Measurements from ENCODE around the gene WDFY2.
A peak's percentile ranks its signal among the peaks of the same experiment; 100 is the strongest.

Gene WDFY2

GRCh38 chr13:51784097-51784496 lies 199.8 kb downstream of the WDFY2 start:
- Histone ChIP-seq H3K4me3 (ENCODE audit: low read length in 2 of 2) (no peak overlapping the region), H3K4me2 (ENCODE audit: insufficient read depth, low read length, poor library complexity, severe bottlenecking) (no peak overlapping the region), H3K18ac (ENCODE audit: low read length) (no peak overlapping the region), H3K27me3 (ENCODE audit: control insufficient read depth in 3 of 3, insufficient read depth in 3 of 3, low read depth in 1 of 3, low read length in 3 of 3) (no peaks in the 10 kb centered on the region), H4K91ac (ENCODE audit: low read depth, low read length, poor library complexity) (no peak overlapping the region), H3K4me1 (ENCODE audit: control insufficient read depth in 2 of 2, insufficient read depth in 1 of 2, low read depth in 1 of 2, low read length in 2 of 2) (peaks cover 6 to 8% of the 10 kb centered on the region in 2 donors), H2BK15ac (ENCODE audit: low read length) (no peak overlapping the region), H3K9me3 (replicated peaks in 1 of 2; ENCODE audit: control insufficient read depth in 2 of 2, insufficient read depth in 1 of 2, low read depth in 1 of 2, low read length in 2 of 2) (no peaks in the 10 kb centered on the region), H3K9ac (ENCODE audit: low read depth, low read length, poor library complexity) (no peak overlapping the region), H2BK12ac (ENCODE audit: low read length) (no peak overlapping the region), H2BK5ac (ENCODE audit: low read length) (no peak overlapping the region), H3K36me3 (replicated peaks in 1 of 2; ENCODE audit: control insufficient read depth in 2 of 2, insufficient read depth in 2 of 2, low read length in 2 of 2) (no peaks in the 10 kb centered on the region), H3K23ac (ENCODE audit: low read depth, low read length, poor library complexity) (no peak overlapping the region), H3K79me1 (ENCODE audit: low read depth, low read length) (no peaks in the 10 kb centered on the region), H3K14ac (ENCODE audit: low read length) (no peak overlapping the region), H3K27ac (replicated peaks; ENCODE audit: low read length) (no peak overlapping the region), H4K8ac (ENCODE audit: low read depth, low read length) (no peak overlapping the region), H3K4ac (ENCODE audit: low read length) (no peak overlapping the region), H2BK120ac (ENCODE audit: low read depth, low read length) (no peak overlapping the region), H2AFZ (ENCODE audit: low read length) (no peak overlapping the region), H2AK5ac (ENCODE audit: low read depth, low read length) (no peak overlapping the region)
- no peak for DNase-seq (ENCODE audit: low spot score)
- no CpG with 5 or more reads among the region's 1 CpG for WGBS, 2 donors (ENCODE audit: extremely low coverage in 2 of 2, insufficient read length in 2 of 2, insufficient replicate concordance in 1 of 2)

- Histone ChIP-seq H2AFZ (ENCODE audit: low read length) (peak overlapping the region; percentile 60), H4K8ac (ENCODE audit: low read depth, low read length) (no peak overlapping the region), H2AK5ac (ENCODE audit: low read depth, low read length) (no peak overlapping the region), H3K4me3 (ENCODE audit: low read length in 2 of 2) (no peak overlapping the region), H3K9me3 (replicated peaks in 1 of 2; ENCODE audit: control insufficient read depth in 2 of 2, insufficient read depth in 1 of 2, low read depth in 1 of 2, low read length in 2 of 2) (no peaks in the 10 kb centered on the region), H2BK12ac (ENCODE audit: low read length) (no peak overlapping the region), H2BK15ac (ENCODE audit: low read length) (no peak overlapping the region), H3K23ac (ENCODE audit: low read depth, low read length, poor library complexity) (no peak overlapping the region), H3K9ac (ENCODE audit: low read depth, low read length, poor library complexity) (no peak overlapping the region), H3K4me2 (ENCODE audit: insufficient read depth, low read length, poor library complexity, severe bottlenecking) (no peak overlapping the region), H2BK120ac (ENCODE audit: low read depth, low read length) (no peak overlapping the region), H3K4ac (ENCODE audit: low read length) (no peak overlapping the region), H3K27me3 (ENCODE audit: control insufficient read depth in 3 of 3, insufficient read depth in 3 of 3, low read depth in 1 of 3, low read length in 3 of 3) (no peaks in the 10 kb centered on the region), H3K4me1 (ENCODE audit: control insufficient read depth in 2 of 2, insufficient read depth in 1 of 2, low read depth in 1 of 2, low read length in 2 of 2) (peaks cover 6 to 8% of the 10 kb centered on the region in 2 donors), H3K14ac (ENCODE audit: low read length) (no peak overlapping the region), H3K79me1 (ENCODE audit: low read depth, low read length) (no peaks in the 10 kb centered on the region), H2BK5ac (ENCODE audit: low read length) (no peak overlapping the region), H4K91ac (ENCODE audit: low read depth, low read length, poor library complexity) (no peak overlapping the region), H3K18ac (ENCODE audit: low read length) (peak overlapping the region; percentile 17), H3K27ac (replicated peaks; ENCODE audit: low read length) (no peak overlapping the region), H3K36me3 (replicated peaks in 1 of 2; ENCODE audit: control insufficient read depth in 2 of 2, insufficient read depth in 2 of 2, low read length in 2 of 2) (no peaks in the 10 kb centered on the region)
- no CpG with 5 or more reads among the region's 12 CpGs for WGBS, 2 donors (ENCODE audit: extremely low coverage in 2 of 2, insufficient read length in 2 of 2, insufficient replicate concordance in 1 of 2)
- DNase-seq (ENCODE audit: low spot score) = no peak
Measured at GRCh38 chr13:51785712-51786424, 201.6 kb downstream of the WDFY2 start.

DNA sequence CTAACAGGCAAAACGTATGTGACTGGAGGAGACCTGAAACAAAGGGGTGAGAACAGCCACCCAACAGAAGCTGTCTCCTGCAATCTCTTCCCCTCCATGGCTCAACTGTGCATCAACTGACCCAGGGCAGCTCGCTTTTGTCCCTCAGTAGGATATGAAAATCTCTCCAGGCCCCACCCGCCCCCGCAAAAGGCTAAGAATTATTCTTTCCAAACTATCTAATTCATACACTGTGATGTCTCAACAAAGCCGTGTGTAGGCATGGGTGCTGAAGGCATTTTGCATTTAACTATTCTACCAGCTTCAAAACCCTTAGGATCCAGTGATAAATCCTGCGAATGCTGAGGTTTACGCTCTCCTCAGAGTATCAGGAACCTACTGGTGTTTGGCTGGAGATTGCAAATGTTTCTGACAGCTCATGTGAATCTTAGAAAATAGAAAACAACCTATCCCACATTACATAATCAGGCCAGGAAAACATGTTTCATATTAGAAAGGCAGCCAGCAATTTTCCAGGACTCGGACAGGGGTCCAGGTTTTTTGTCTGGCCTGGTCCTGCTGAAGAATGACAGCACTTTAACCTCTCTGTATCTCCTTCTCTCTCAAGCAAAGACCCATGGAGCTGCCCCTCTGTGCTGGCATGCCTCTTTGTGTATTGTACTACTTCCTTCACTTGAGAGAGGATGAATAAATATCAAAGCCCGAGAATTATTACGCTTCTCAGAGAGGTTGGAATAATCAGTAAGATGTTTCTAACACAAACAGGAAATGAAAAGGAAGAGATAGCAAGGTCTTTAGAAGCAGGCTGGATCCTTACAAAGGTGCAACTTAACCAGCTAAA lies 202.4 kb downstream of the WDFY2 start:
- H3K23ac ChIP-seq (ENCODE audit: low read depth, low read length, poor library complexity) = no peak overlapping the region
- DNase-seq (ENCODE audit: low spot score) = no peak
- WGBS, 2 donors (ENCODE audit: extremely low coverage in 2 of 2, insufficient read length in 2 of 2, insufficient replicate concordance in 1 of 2) = no CpG with 5 or more reads among the region's 10 CpGs

GRCh38 chr13:51793570-51794271 lies 209.5 kb downstream of the WDFY2 start:
- Histone ChIP-seq H2BK15ac (ENCODE audit: low read length) (no peak overlapping the region), H3K27ac (replicated peaks; ENCODE audit: low read length) (no peak overlapping the region), H3K36me3 (replicated peaks in 1 of 2; ENCODE audit: control insufficient read depth in 2 of 2, insufficient read depth in 2 of 2, low read length in 2 of 2) (peaks cover 0 to 1% of the 10 kb centered on the region in 2 donors), H3K79me1 (ENCODE audit: low read depth, low read length) (no peaks in the 10 kb centered on the region), H3K9me3 (replicated peaks in 1 of 2; ENCODE audit: control insufficient read depth in 2 of 2, insufficient read depth in 1 of 2, low read depth in 1 of 2, low read length in 2 of 2) (no peaks in the 10 kb centered on the region), H2AK5ac (ENCODE audit: low read depth, low read length) (no peak overlapping the region), H2BK5ac (ENCODE audit: low read length) (no peak overlapping the region), H3K27me3 (ENCODE audit: control insufficient read depth in 3 of 3, insufficient read depth in 3 of 3, low read depth in 1 of 3, low read length in 3 of 3) (no peaks in the 10 kb centered on the region), H3K23ac (ENCODE audit: low read depth, low read length, poor library complexity) (no peak overlapping the region), H2BK120ac (ENCODE audit: low read depth, low read length) (no peak overlapping the region), H2BK12ac (ENCODE audit: low read length) (no peak overlapping the region), H3K14ac (ENCODE audit: low read length) (no peak overlapping the region), H3K4me2 (ENCODE audit: insufficient read depth, low read length, poor library complexity, severe bottlenecking) (no peak overlapping the region), H3K18ac (ENCODE audit: low read length) (no peak overlapping the region), H4K91ac (ENCODE audit: low read depth, low read length, poor library complexity) (no peak overlapping the region), H3K4me3 (ENCODE audit: low read length in 2 of 2) (no peak overlapping the region), H2AFZ (ENCODE audit: low read length) (no peak overlapping the region), H3K4ac (ENCODE audit: low read length) (no peak overlapping the region), H4K8ac (ENCODE audit: low read depth, low read length) (no peak overlapping the region), H3K9ac (ENCODE audit: low read depth, low read length, poor library complexity) (no peak overlapping the region), H3K4me1 (ENCODE audit: control insufficient read depth in 2 of 2, insufficient read depth in 1 of 2, low read depth in 1 of 2, low read length in 2 of 2) (peaks cover 3 to 6% of the 10 kb centered on the region in 2 donors)
- no CpG with 5 or more reads among the region's 6 CpGs for WGBS, 2 donors (ENCODE audit: extremely low coverage in 2 of 2, insufficient read length in 2 of 2, insufficient replicate concordance in 1 of 2)
- DNase-seq (ENCODE audit: low spot score) = no peak

More for the DNA sequence above, 202.4 kb downstream of the WDFY2 start:
- Histone ChIP-seq H3K36me3 (replicated peaks in 1 of 2; ENCODE audit: control insufficient read depth in 2 of 2, insufficient read depth in 2 of 2, low read length in 2 of 2) (no peaks in the 10 kb centered on the region), H3K14ac (ENCODE audit: low read length) (no peak overlapping the region), H2BK12ac (ENCODE audit: low read length) (no peak overlapping the region), H3K4me3 (ENCODE audit: low read length in 2 of 2) (no peak overlapping the region), H4K8ac (ENCODE audit: low read depth, low read length) (no peak overlapping the region), H3K18ac (ENCODE audit: low read length) (no peak overlapping the region), H3K79me1 (ENCODE audit: low read depth, low read length) (no peaks in the 10 kb centered on the region), H3K27me3 (ENCODE audit: control insufficient read depth in 3 of 3, insufficient read depth in 3 of 3, low read depth in 1 of 3, low read length in 3 of 3) (no peaks in the 10 kb centered on the region), H3K27ac (replicated peaks; ENCODE audit: low read length) (no peak overlapping the region), H3K9me3 (replicated peaks in 1 of 2; ENCODE audit: control insufficient read depth in 2 of 2, insufficient read depth in 1 of 2, low read depth in 1 of 2, low read length in 2 of 2) (no peaks in the 10 kb centered on the region), H3K4ac (ENCODE audit: low read length) (no peak overlapping the region), H3K4me2 (ENCODE audit: insufficient read depth, low read length, poor library complexity, severe bottlenecking) (no peak overlapping the region), H2AK5ac (ENCODE audit: low read depth, low read length) (no peak overlapping the region), H2AFZ (ENCODE audit: low read length) (peak overlapping the region; percentile 60), H2BK120ac (ENCODE audit: low read depth, low read length) (no peak overlapping the region), H2BK5ac (ENCODE audit: low read length) (no peak overlapping the region), H4K91ac (ENCODE audit: low read depth, low read length, poor library complexity) (no peak overlapping the region), H3K9ac (ENCODE audit: low read depth, low read length, poor library complexity) (no peak overlapping the region), H2BK15ac (ENCODE audit: low read length) (no peak overlapping the region), H3K4me1 (ENCODE audit: control insufficient read depth in 2 of 2, insufficient read depth in 1 of 2, low read depth in 1 of 2, low read length in 2 of 2) (peaks cover 6 to 8% of the 10 kb centered on the region in 2 donors)
